ENCODE results near the gene TENT4A. TPM values are rescaled to one million over a fixed set of nuclear protein-coding genes. Genes with fewer than 3 reads are reported as not detected.

TENT4A gene
- total RNA-seq, 2 donors from 2014 or later = 17.1 to 21.9 TPM

- intact Hi-C loops (cut with DNase I) = no loop called here
- Histone ChIP-seq H3K27me3 (no peaks in the 10 kb centered on the region), H3K4me1 (no peaks in the 10 kb centered on the region), H3K27ac (no peak overlapping the region), H3K9me3 (no peaks in the 10 kb centered on the region), H3K4me3 (no peak overlapping the region), H3K36me3 (no peaks in the 10 kb centered on the region), H3K9ac (ENCODE audit: low read depth in 2 of 2, low read length in 2 of 2) (no peak overlapping the region)
- TF ChIP-seq, protein P1, sequence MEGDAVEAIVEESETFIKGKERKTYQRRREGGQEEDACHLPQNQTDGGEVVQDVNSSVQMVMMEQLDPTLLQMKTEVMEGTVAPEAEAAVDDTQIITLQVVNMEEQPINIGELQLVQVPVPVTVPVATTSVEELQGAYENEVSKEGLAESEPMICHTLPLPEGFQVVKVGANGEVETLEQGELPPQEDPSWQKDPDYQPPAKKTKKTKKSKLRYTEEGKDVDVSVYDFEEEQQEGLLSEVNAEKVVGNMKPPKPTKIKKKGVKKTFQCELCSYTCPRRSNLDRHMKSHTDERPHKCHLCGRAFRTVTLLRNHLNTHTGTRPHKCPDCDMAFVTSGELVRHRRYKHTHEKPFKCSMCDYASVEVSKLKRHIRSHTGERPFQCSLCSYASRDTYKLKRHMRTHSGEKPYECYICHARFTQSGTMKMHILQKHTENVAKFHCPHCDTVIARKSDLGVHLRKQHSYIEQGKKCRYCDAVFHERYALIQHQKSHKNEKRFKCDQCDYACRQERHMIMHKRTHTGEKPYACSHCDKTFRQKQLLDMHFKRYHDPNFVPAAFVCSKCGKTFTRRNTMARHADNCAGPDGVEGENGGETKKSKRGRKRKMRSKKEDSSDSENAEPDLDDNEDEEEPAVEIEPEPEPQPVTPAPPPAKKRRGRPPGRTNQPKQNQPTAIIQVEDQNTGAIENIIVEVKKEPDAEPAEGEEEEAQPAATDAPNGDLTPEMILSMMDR (IDR thresholded peaks at IDR 0.05) = no peak
- DNase-seq = no peak
These were observed 77.2 kb downstream of the TENT4A start for GRCh38 chr5:6790346-6790865.

- no peak overlapping the region for H3K9ac ChIP-seq (ENCODE audit: low read depth in 2 of 2, low read length in 2 of 2)
- TF ChIP-seq, protein P1 (IDR thresholded peaks at IDR 0.05) = no peak
- H3K27ac ChIP-seq = no peak overlapping the region
- H3K27me3 ChIP-seq = no peaks in the 10 kb centered on the region
- H3K4me1 ChIP-seq = no peaks in the 10 kb centered on the region
- no peak for DNase-seq
- H3K9me3 ChIP-seq = no peaks in the 10 kb centered on the region
- no peak overlapping the region for H3K4me3 ChIP-seq
- no peaks in the 10 kb centered on the region for H3K36me3 ChIP-seq
- intact Hi-C loops (cut with DNase I) = no loop called here
These were observed 77.8 kb downstream of the TENT4A start for GRCh38 chr5:6791031-6791430.

DNA sequence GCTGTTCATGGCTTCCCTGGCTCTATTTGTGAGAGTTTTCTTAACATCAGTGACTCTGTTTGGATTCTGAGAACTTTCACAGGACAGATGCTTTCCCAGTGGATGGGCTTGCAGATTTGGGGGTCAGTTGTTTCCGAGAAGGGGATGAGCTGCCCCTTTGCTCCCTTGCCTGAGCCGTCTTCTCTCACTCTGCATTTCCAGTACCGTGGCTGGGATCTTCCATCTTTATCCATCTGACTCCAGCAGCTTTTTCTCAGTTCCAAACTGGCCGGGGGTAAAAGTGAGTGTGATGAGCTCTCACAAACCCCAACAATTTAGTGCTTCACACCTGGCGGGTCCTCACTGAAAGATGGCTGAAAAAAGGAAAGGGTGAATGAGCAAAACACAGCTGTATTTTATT, 79.1 kb downstream of the TENT4A start:
- DNase-seq = no peak
- TF ChIP-seq, protein P1 (IDR thresholded peaks at IDR 0.05) = no peak
- Histone ChIP-seq H3K4me3 (no peak overlapping the region), H3K27ac (no peak overlapping the region), H3K27me3 (no peaks in the 10 kb centered on the region), H3K9ac (ENCODE audit: low read depth in 2 of 2, low read length in 2 of 2) (no peak overlapping the region), H3K36me3 (no peaks in the 10 kb centered on the region), H3K9me3 (no peaks in the 10 kb centered on the region), H3K4me1 (no peaks in the 10 kb centered on the region)
- intact Hi-C loops (cut with DNase I) = no loop called here

- Histone ChIP-seq H3K9me3 (no peaks in the 10 kb centered on the region), H3K27ac (no peak overlapping the region), H3K4me3 (no peak overlapping the region), H3K36me3 (no peaks in the 10 kb centered on the region), H3K4me1 (no peaks in the 10 kb centered on the region), H3K27me3 (no peaks in the 10 kb centered on the region), H3K9ac (ENCODE audit: low read depth in 2 of 2, low read length in 2 of 2) (no peak overlapping the region)
- TF ChIP-seq, protein P1 (IDR thresholded peaks at IDR 0.05) = no peak
- intact Hi-C loops (cut with DNase I) = no loop called here
- DNase-seq = no peak
These were observed 79.8 kb downstream of the TENT4A start for GRCh38 chr5:6792911-6793471.

GRCh38 chr5:6801236-6801635, 88.0 kb downstream of the TENT4A start:
- Histone ChIP-seq H3K27me3 (no peaks in the 10 kb centered on the region), H3K4me3 (no peak overlapping the region), H3K9ac (ENCODE audit: low read depth in 2 of 2, low read length in 2 of 2) (no peak overlapping the region), H3K4me1 (no peaks in the 10 kb centered on the region), H3K36me3 (no peaks in the 10 kb centered on the region), H3K9me3 (no peaks in the 10 kb centered on the region), H3K27ac (no peak overlapping the region)
- intact Hi-C loops (cut with DNase I) = no loop called here
- DNase-seq = no peak
- TF ChIP-seq, protein P1 (IDR thresholded peaks at IDR 0.05) = no peak

All from colonic mucosa (tissue), 4 donors.